HFFc6 (cell line): ENCODE results near the gene NCOA5. TPM values are rescaled to one million over a fixed set of nuclear protein-coding genes. Genes with fewer than 3 reads are reported as not detected.
A peak's percentile ranks its signal among the peaks of the same experiment; 100 is the strongest.
"Not testable (repeated sequence)": the region's sequence is repeated elsewhere in the genome, so short reads cannot be mapped to it uniquely, and the experiment has no call there.

Experiments
- DNase-seq: peaks from one replicate; pipeline ENCODE4 v3.0.0-alpha.2; 2018
- H3K27ac Mint-ChIP-seq: 2 replicates; pipeline ENCODE4 v1.8.0; 2020; ENCODE audit warnings: mild to moderate bottlenecking, mixed read lengths
- H3K27me3 Mint-ChIP-seq: 2 replicates; pipeline ENCODE4 v1.8.0; 2021; ENCODE audit warnings: mild to moderate bottlenecking, moderate library complexity, mixed read lengths; ENCODE audit not compliant: insufficient read depth
- H3K36me3 Mint-ChIP-seq: 2 replicates; pipeline ENCODE4 v1.8.0; 2021; ENCODE audit warnings: low read depth, mixed read lengths
- H3K4me1 Mint-ChIP-seq: 2 replicates; pipeline ENCODE4 v1.8.0; 2020; ENCODE audit warnings: low read depth, mixed read lengths
- H3K4me3 Mint-ChIP-seq: 2 replicates; pipeline ENCODE4 v1.8.0; 2020; ENCODE audit warnings: mild to moderate bottlenecking, moderate library complexity, mixed read lengths
- H3K9me3 Mint-ChIP-seq: 2 replicates; pipeline ENCODE4 v1.8.0; 2020; ENCODE audit warnings: mild to moderate bottlenecking, mixed read lengths
- total RNA-seq, 6 experiments: library from RNA; stranded (reverse); fragmentation: NEBNext Ultra II Directional; extraction: Animal tissue kit (Norgen Biotek cat#: 25700); gene quantifications; 2 replicates in 1 of 6; 3 replicates in 5 of 6; pipeline ENCODE4 v1.2.3, GENCODE V29; 2021
- TF ChIP-seq, protein P1 (sequence below): fragments of 200-600 bp; sonication (generic); IDR thresholded peaks from 2 replicates; pipeline ENCODE4 v1.5.0; 2021; ENCODE audit warnings: antibody characterized with exemption, mild to moderate bottlenecking

Gene NCOA5
- total RNA-seq, 6 experiments from 2014 or later, result 15.3 to 25.1 (median 23.2) TPM

DNA sequence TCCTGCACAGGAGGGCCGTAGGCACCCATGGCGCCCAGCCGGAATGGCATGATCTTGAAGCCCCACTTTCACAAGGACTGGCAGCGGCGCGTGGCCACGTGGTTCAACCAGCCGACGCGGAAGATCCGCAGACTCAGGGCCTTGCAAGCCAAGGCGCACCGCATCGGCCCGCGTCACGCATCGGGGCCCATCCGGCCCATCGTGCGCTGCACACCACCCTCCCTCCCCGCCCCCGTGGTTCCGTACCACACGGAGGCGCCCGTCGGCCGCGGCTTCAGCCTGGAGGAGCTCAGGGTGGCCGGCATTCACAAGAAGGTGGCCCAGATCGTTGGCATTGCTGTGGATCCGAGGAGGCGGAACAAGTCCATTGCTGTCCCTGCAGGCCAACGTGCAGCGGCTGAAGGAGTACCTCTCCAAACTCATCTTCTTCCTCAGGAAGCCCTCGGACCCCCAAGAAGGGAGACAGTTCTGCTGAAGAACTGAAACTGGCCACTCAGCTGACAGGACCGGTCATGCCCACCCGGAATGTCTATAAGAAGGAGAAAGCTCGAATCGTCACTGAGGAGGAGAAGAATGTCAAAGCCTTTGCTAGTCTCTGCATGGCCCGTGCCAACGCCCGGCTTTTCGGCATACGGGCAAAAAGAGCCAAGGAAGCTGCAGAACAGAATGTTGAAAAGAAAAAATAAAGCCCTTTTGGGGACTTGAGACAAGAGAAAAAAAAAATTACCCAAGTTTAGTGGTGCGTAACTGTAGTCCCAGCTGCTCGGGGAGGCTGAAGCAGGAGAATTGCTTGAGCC is 9.9 kb upstream of the NCOA5 start:
- DNase-seq, result no peak
- H3K9me3 Mint-ChIP-seq, result peaks cover 4% of the 10 kb centered on the region; the same call in 1 of the 2 replicates
- H3K4me1 Mint-ChIP-seq, result no peaks in the 10 kb centered on the region
- no peaks in the 10 kb centered on the region for H3K36me3 Mint-ChIP-seq
- no peak overlapping the region for H3K4me3 Mint-ChIP-seq
- H3K27me3 Mint-ChIP-seq, result peaks cover 30% of the 10 kb centered on the region
- H3K27ac Mint-ChIP-seq, result no peak overlapping the region
- TF ChIP-seq, protein P1, sequence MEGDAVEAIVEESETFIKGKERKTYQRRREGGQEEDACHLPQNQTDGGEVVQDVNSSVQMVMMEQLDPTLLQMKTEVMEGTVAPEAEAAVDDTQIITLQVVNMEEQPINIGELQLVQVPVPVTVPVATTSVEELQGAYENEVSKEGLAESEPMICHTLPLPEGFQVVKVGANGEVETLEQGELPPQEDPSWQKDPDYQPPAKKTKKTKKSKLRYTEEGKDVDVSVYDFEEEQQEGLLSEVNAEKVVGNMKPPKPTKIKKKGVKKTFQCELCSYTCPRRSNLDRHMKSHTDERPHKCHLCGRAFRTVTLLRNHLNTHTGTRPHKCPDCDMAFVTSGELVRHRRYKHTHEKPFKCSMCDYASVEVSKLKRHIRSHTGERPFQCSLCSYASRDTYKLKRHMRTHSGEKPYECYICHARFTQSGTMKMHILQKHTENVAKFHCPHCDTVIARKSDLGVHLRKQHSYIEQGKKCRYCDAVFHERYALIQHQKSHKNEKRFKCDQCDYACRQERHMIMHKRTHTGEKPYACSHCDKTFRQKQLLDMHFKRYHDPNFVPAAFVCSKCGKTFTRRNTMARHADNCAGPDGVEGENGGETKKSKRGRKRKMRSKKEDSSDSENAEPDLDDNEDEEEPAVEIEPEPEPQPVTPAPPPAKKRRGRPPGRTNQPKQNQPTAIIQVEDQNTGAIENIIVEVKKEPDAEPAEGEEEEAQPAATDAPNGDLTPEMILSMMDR, result no peak; the same call in 1 of the 2 replicates

DNA sequence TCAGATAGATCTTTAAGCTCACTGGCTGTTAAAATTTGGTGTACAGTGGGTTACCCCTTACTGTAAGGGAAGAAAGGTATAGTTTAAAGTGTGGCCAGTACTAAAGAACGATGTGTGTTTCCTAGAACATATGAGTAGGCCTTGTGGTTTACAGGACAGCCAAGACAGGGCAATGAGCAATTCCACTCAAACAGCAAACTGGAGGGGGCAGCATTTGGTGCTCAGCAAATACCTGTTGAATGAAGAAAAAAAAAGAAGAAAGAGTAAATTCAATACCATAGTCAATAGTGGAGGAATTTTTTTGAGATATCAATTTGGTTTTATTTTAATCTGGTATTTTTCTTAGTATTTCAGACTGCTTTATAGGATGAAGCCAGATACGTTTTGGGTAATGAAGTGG is 3.8 kb upstream of the NCOA5 start:
- DNase-seq, result no peak
- Mint-ChIP-seq H3K4me3 (no peak overlapping the region), H3K27me3 (peaks cover 12% of the 10 kb centered on the region), H3K27ac (no peak overlapping the region), H3K4me1 (peaks cover 12% of the 10 kb centered on the region), H3K36me3 (0 out of 2 replicates have a peak, but pooled peaks cover 4% of the 10 kb centered on the region), H3K9me3 (no peaks in the 10 kb centered on the region; the same call in 1 of the 2 replicates)
- TF ChIP-seq, protein P1, result no peak; the same call in 1 of the 2 replicates

DNA sequence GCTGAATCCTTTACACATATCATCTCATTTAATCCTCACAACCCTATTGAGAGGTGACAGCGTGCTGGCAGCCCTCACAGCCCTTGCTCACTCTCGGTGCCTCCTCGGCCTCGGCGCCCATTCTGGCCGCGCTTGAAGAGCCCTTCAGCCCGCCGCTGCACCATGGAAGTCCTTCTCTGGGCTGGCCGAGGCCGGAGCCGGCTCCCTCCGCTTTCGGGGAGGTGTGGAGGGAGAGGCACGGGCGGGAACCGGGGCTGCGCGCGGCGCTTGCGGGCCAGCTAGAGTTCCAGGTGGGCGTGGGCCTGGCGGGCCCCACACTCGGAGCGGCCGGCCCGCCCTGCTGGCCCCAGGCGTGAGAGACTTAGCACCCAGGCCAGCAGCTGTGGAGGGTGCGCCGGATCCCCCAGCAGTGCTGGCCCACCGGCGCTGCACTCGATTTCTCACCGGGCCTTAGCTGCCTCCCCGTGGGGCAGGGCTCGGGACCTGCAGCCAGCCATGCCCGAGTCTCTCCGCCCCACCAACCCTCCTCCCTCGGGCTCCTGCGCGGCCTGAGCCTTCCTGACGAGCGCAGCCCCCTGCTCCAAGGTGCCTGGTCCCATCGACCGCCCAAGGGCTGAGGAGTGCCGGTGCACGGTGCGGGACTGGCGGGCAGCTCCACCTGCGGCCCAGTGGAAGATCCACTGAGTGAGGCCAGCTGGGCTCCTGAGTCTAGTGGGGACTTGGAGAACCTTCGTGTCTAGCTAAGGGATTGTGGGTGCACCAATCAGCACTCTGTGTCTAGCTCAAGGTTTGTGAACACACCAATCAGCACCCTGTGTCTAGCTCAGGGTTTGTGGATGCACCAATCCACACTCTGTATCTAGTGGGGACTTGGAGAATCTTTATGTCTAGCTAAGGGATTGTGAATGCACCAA is 2.1 kb upstream of the NCOA5 start:
- H3K27me3 Mint-ChIP-seq, H3K27ac Mint-ChIP-seq, DNase-seq, H3K4me3 Mint-ChIP-seq, H3K36me3 Mint-ChIP-seq, H3K9me3 Mint-ChIP-seq: not testable (repeated sequence)
- H3K4me1 Mint-ChIP-seq, result peaks cover 29% of the 10 kb centered on the region

DNA sequence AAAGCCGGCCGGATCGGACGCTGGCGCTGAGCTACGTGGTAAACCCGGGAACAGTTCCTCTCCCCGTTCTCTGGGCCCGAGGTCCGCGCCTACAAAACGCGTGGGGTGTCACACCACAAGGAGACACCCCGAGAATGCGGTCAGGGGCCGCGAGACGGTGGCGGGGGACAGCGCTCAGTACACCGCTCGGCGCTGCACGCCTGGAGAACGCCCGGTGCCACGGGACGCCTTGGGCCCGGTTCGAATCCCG is 670 bp downstream of the NCOA5 start:
- TF ChIP-seq, protein P1, result no peak
- peak; percentile 7 for DNase-seq
- 0 out of 2 replicates have a peak, but pooled peaks cover 4% of the 10 kb centered on the region for H3K36me3 Mint-ChIP-seq
- peaks cover 54% of the 10 kb centered on the region for H3K4me1 Mint-ChIP-seq
- H3K27ac Mint-ChIP-seq, result peak overlapping the region; percentile 96
- H3K27me3 Mint-ChIP-seq, result peaks cover 4% of the 10 kb centered on the region
- peak overlapping the region; percentile 95 for H3K4me3 Mint-ChIP-seq
- H3K9me3 Mint-ChIP-seq, result no peaks in the 10 kb centered on the region; the same call in 1 of the 2 replicates

DNA sequence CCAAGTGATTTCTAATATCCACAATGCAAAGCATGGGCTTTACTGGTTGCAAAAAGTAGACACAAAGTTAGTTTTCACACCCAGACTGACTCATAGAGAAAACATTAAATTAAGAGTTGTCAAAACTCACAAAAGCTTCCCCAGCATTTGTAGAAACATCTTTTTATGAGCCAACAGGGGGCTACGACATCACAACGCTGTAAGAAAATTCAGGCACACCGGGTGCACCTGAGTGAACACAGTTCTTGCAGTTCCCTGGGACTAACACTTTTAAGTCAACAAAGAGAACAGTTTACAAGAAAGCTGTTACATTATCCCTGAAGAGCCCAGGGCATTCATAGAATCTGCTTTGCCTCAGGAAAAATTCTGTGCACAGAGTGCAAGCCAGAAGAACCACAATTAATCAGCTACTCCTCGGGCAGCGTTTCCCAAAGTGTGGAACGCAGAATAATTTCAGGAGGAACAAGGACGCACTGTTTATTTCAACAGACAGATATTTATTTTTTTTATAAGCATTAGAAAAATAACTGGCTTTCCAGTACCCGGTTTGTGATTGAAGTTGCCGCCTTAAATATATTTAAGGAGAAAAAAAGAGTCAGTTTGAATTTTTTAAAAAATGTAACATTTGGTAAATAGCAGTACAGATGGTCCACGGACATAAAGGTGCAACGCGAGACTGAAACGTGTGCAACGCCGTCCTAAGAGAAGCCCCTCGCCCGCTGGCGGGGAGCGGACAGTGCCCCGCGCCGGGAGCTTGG is 1.2 kb downstream of the NCOA5 start:
- peak; percentile 42 for DNase-seq
- Mint-ChIP-seq H3K9me3 (no peaks in the 10 kb centered on the region; the same call in 1 of the 2 replicates), H3K27me3 (peaks cover 1% of the 10 kb centered on the region), H3K27ac (peak overlapping the region; percentile 96), H3K4me1 (peaks cover 54% of the 10 kb centered on the region), H3K4me3 (peak overlapping the region; percentile 95), H3K36me3 (0 out of 2 replicates have a peak, but pooled peaks cover 4% of the 10 kb centered on the region)
- TF ChIP-seq, protein P1, result peak; percentile 16; the same call in 1 of the 2 replicates
